A549 (cell line): Measurements from ENCODE around the gene SLC2A8.
A peak's percentile ranks its signal among the peaks of the same experiment; 100 is the strongest.

Experiments
- JUN ChIP-seq, 2 experiments: fragments of >200 bp; sonication (Bioruptor Twin); formaldehyde crosslinking; IDR thresholded peaks; 2 replicates in 1 of 2; 3 replicates in 1 of 2; pipeline ENCODE4 v1.6.1; 2016 to 2017
- MAZ ChIP-seq: fragments of 150-350 bp; IDR thresholded peaks from 2 replicates; pipeline ENCODE4 v1.6.1; 2014; ENCODE audit warnings: antibody characterized with exemption, low read depth, low read length, borderline replicate concordance
- POLR2A ChIP-seq: IDR thresholded peaks from 2 replicates; pipeline ENCODE4 v1.6.1; 2012; ENCODE audit warnings: mild to moderate bottlenecking, low read length
- TF ChIP-seq, protein P1 (sequence below): fragments of >200 bp; sonication (Bioruptor Twin); formaldehyde crosslinking; IDR thresholded peaks from 3 replicates; pipeline ENCODE4 v1.5.1; 2016

DNA sequence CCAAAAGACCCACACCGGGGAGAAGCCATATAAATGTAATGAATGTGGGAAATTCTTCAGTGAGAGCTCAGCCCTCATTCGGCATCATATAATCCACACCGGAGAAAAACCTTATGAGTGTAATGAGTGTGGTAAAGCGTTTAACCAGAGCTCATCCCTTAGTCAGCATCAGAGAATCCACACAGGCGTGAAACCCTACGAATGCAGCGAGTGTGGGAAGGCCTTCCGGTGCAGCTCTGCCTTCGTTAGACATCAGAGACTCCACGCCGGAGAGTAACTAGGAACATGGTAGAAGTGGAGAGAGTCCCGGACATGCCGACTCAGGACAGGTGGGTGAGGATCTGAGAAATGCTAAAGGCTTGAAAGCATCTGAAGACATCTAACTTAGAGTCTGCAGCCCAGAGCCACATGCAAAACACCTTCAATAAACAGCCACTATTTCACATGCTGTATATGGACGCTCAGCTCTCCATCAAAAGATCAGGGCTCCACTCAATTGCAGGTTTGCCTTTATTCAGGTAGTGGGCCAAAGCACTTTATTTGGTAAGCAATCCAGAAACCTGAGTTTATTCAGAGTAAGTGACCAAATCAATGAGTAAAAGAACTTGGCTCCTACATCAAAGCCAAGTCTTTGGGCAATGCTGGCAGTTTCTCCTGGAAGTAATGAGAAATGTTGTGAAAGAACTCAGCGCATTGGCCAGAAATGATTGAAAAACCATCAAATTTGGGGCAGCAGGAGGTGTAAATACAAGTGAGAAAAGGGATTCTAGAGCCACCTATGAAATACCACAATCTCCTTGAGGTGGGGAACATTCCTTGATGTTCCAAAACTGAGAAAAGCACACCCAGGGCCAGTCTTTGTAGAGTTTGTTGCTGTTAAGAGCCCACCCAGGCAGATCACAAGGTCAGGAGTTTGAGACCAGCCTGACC, 48.2 kb downstream of the SLC2A8 start:
- TF ChIP-seq, protein P1, sequence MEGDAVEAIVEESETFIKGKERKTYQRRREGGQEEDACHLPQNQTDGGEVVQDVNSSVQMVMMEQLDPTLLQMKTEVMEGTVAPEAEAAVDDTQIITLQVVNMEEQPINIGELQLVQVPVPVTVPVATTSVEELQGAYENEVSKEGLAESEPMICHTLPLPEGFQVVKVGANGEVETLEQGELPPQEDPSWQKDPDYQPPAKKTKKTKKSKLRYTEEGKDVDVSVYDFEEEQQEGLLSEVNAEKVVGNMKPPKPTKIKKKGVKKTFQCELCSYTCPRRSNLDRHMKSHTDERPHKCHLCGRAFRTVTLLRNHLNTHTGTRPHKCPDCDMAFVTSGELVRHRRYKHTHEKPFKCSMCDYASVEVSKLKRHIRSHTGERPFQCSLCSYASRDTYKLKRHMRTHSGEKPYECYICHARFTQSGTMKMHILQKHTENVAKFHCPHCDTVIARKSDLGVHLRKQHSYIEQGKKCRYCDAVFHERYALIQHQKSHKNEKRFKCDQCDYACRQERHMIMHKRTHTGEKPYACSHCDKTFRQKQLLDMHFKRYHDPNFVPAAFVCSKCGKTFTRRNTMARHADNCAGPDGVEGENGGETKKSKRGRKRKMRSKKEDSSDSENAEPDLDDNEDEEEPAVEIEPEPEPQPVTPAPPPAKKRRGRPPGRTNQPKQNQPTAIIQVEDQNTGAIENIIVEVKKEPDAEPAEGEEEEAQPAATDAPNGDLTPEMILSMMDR, result no peak
- TF ChIP-seq POLR2A, result no peak
- peak in 1 of 2 experiments; percentile 12; a peak in 2 of 5 replicates for TF ChIP-seq JUN (IDR thresholded peaks at IDR 0.05)
- no peak for TF ChIP-seq MAZ
